ENCODE results near the gene PPP1R3E. TPM values are rescaled to one million over a fixed set of nuclear protein-coding genes. Genes with fewer than 3 reads are reported as not detected.
A peak's percentile ranks its signal among the peaks of the same experiment; 100 is the strongest.

PPP1R3E gene
- polyA plus RNA-seq, 1 of the 3 experiments (the other 2 are of a cell fraction): 6.6 TPM

- Histone ChIP-seq H3K9ac (no peak overlapping the region), H3F3A (replicated peaks; ENCODE audit: insufficient read depth) (peaks cover 10% of the 10 kb centered on the region), H3K27me3 (ENCODE audit: insufficient read depth) (no peaks in the 10 kb centered on the region), H3K9me3 (no peaks in the 10 kb centered on the region), H3K4me1 (ENCODE audit: control insufficient read depth in 1 of 2, insufficient read depth in 2 of 2, low read depth in 1 of 2, low read length in 1 of 2) (peaks cover 13 to 17% of the 10 kb centered on the region in 2 experiments; a peak in 3 of 4 replicates), H4K20me1 (ENCODE audit: insufficient read depth) (no peaks in the 10 kb centered on the region), H3K9me2 (no peaks in the 10 kb centered on the region), H3K36me3 (replicated peaks in 1 of 2; ENCODE audit: control insufficient read depth in 1 of 2, insufficient read depth in 2 of 2, low read length in 1 of 2) (peaks cover 0 to 3% of the 10 kb centered on the region in 2 experiments), H3K27ac (ENCODE audit: low read depth in 2 of 2, low read length in 1 of 2) (no peak overlapping the region), H2AFZ (ENCODE audit: low read depth) (no peak overlapping the region), H3K4me3 (ENCODE audit: low read depth in 2 of 2, low read length in 1 of 2) (no peak overlapping the region), H3K4me2 (no peak overlapping the region), H3K79me2 (ENCODE audit: insufficient read depth) (peaks cover 6% of the 10 kb centered on the region; the same call in 1 of the 2 replicates)
- DNase-seq: no peak
- no peak for TF ChIP-seq ZBTB33 (IDR thresholded peaks at IDR 0.05; ENCODE audit: borderline replicate concordance, low read depth)
- ChIA-PET CTCF (interaction anchor here (0.9 to 1.7 kb wide), 3 partner anchors 8 to 176 kb away, joined by 3 to 5 read pairs (median 4); no protein-coding TSS in a partner anchor), POLR2A (no interaction called here)
- 89% methylated on average over 7 of the region's 7 CpGs for WGBS (ENCODE audit: low lambda C conversion rate)
Measured at GRCh38 chr14:23297096-23297495, 5.6 kb downstream of the PPP1R3E start.

GRCh38 chr14:23296012-23296777 is 6.5 kb downstream of the PPP1R3E start:
- Histone ChIP-seq H3K36me3 (replicated peaks in 1 of 2; ENCODE audit: control insufficient read depth in 1 of 2, insufficient read depth in 2 of 2, low read length in 1 of 2) (peaks cover 0 to 3% of the 10 kb centered on the region in 2 experiments), H3K9me2 (no peaks in the 10 kb centered on the region), H3K4me1 (ENCODE audit: control insufficient read depth in 1 of 2, insufficient read depth in 2 of 2, low read depth in 1 of 2, low read length in 1 of 2) (peaks cover 13 to 17% of the 10 kb centered on the region in 2 experiments; a peak in 3 of 4 replicates), H3K9me3 (no peaks in the 10 kb centered on the region), H3K4me2 (no peak overlapping the region), H3K4me3 (ENCODE audit: low read depth in 2 of 2, low read length in 1 of 2) (no peak overlapping the region), H3K27me3 (ENCODE audit: insufficient read depth) (no peaks in the 10 kb centered on the region), H3K79me2 (ENCODE audit: insufficient read depth) (peaks cover 6% of the 10 kb centered on the region; the same call in 1 of the 2 replicates), H2AFZ (ENCODE audit: low read depth) (no peak overlapping the region), H4K20me1 (ENCODE audit: insufficient read depth) (no peaks in the 10 kb centered on the region), H3K27ac (ENCODE audit: low read depth in 2 of 2, low read length in 1 of 2) (no peak overlapping the region), H3K9ac (no peak overlapping the region), H3F3A (replicated peaks; ENCODE audit: insufficient read depth) (peaks cover 10% of the 10 kb centered on the region)
- ChIA-PET POLR2A (interaction anchor here (1.8 kb wide), 1 partner anchor 10 kb away, joined by 4 read pairs; no protein-coding TSS in a partner anchor), CTCF (interaction anchor here (0.6 to 4.1 kb wide), 12 partner anchors 9 to 228 kb away, joined by 3 to 21 read pairs (median 6); partner anchors contain the start of gene HOMEZ)
- DNase-seq: no peak
- no peak for TF ChIP-seq GABPA (IDR thresholded peaks at IDR 0.05; ENCODE audit: low read depth)
- WGBS (ENCODE audit: low lambda C conversion rate): 89% methylated on average over 5 of the region's 7 CpGs

GRCh38 chr14:23294734-23295561 is 7.7 kb downstream of the PPP1R3E start:
- Histone ChIP-seq H3K4me3 (ENCODE audit: low read depth in 2 of 2, low read length in 1 of 2) (peak overlapping the region in 1 of 2 experiments; percentile 20; a peak in 1 of 4 replicates), H3K9me3 (no peaks in the 10 kb centered on the region), H3K4me1 (ENCODE audit: control insufficient read depth in 1 of 2, insufficient read depth in 2 of 2, low read depth in 1 of 2, low read length in 1 of 2) (peaks cover 4 to 11% of the 10 kb centered on the region in 2 experiments; a peak in 3 of 4 replicates), H2AFZ (ENCODE audit: low read depth) (no peak overlapping the region), H3K27ac (ENCODE audit: low read depth in 2 of 2, low read length in 1 of 2) (peak overlapping the region in 1 of 2 experiments; percentile 40; a peak in 1 of 4 replicates), H3K9me2 (no peaks in the 10 kb centered on the region), H3K36me3 (replicated peaks in 1 of 2; ENCODE audit: control insufficient read depth in 1 of 2, insufficient read depth in 2 of 2, low read length in 1 of 2) (peaks cover 0 to 3% of the 10 kb centered on the region in 2 experiments), H3K4me2 (no peak overlapping the region), H3K79me2 (ENCODE audit: insufficient read depth) (peaks cover 1% of the 10 kb centered on the region; the same call in 1 of the 2 replicates), H3K9ac (no peak overlapping the region), H3K27me3 (ENCODE audit: insufficient read depth) (no peaks in the 10 kb centered on the region), H3F3A (replicated peaks; ENCODE audit: insufficient read depth) (peaks cover 7% of the 10 kb centered on the region), H4K20me1 (ENCODE audit: insufficient read depth) (no peaks in the 10 kb centered on the region)
- peak; percentile 54 for DNase-seq
- POLR2A ChIA-PET: interaction anchor here (1.8 kb wide), 1 partner anchor 8 kb away, joined by 4 read pairs; no protein-coding TSS in a partner anchor
- 36% methylated on average over 22 of the region's 24 CpGs for WGBS (ENCODE audit: low lambda C conversion rate)
- CTCF ChIA-PET: interaction anchor here (0.6 to 4.1 kb wide), 24 partner anchors 8 to 237 kb away, joined by 3 to 21 read pairs (median 4); partner anchors contain the start of genes BCL2L2, CMTM5 and HOMEZ
- TF ChIP-seq YY1 (IDR thresholded peaks at IDR 0.05; ENCODE audit: low read depth) (no peak), CHD2 (IDR thresholded peaks at IDR 0.05; ENCODE audit: low read length, partially characterized antibody) (peak; percentile 90), POLR2AphosphoS5 (IDR thresholded peaks at IDR 0.05; ENCODE audit: low read depth, low read length) (no peak), FOXJ3 (CRISPR knock-in tag; IDR thresholded peaks at IDR 0.05) (no peak), FOXM1 (IDR thresholded peaks at IDR 0.05; ENCODE audit: low read depth) (no peak), MAX (IDR thresholded peaks at IDR 0.05; ENCODE audit: low read depth) (no peak), JUND (IDR thresholded peaks at IDR 0.05) (no peak), USF1 (IDR thresholded peaks at IDR 0.05; ENCODE audit: borderline replicate concordance, low read depth) (no peak), GABPA (IDR thresholded peaks at IDR 0.05; ENCODE audit: low read depth) (no peak), NRF1 (IDR thresholded peaks at IDR 0.05; ENCODE audit: low read depth, low read length) (no peak), PBX3 (IDR thresholded peaks at IDR 0.05) (no peak), TCF12 (IDR thresholded peaks at IDR 0.05) (no peak), MEF2A (IDR thresholded peaks at IDR 0.05; ENCODE audit: borderline replicate concordance, low read depth) (no peak), ELF1 (IDR thresholded peaks at IDR 0.05) (no peak)

All from SK-N-SH (cell line).